ENCODE data around the gene ITPR2.

The ITPR2 gene

GRCh38 chr12:26489908-26490307 lies 343.1 kb downstream of the ITPR2 start:
- no peak for DNase-seq (ENCODE audit: extremely low spot score)
- ChIA-PET POLR2A (no interaction called here), CTCF (no interaction called here)
- TF ChIP-seq, protein P1, sequence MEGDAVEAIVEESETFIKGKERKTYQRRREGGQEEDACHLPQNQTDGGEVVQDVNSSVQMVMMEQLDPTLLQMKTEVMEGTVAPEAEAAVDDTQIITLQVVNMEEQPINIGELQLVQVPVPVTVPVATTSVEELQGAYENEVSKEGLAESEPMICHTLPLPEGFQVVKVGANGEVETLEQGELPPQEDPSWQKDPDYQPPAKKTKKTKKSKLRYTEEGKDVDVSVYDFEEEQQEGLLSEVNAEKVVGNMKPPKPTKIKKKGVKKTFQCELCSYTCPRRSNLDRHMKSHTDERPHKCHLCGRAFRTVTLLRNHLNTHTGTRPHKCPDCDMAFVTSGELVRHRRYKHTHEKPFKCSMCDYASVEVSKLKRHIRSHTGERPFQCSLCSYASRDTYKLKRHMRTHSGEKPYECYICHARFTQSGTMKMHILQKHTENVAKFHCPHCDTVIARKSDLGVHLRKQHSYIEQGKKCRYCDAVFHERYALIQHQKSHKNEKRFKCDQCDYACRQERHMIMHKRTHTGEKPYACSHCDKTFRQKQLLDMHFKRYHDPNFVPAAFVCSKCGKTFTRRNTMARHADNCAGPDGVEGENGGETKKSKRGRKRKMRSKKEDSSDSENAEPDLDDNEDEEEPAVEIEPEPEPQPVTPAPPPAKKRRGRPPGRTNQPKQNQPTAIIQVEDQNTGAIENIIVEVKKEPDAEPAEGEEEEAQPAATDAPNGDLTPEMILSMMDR (IDR thresholded peaks at IDR 0.05; ENCODE audit: control extremely low read depth, extremely low read depth, low read depth, missing control alignments) = no peak

GRCh38 chr12:26488351-26488750 lies 344.6 kb downstream of the ITPR2 start:
- ChIA-PET POLR2A (no interaction called here), CTCF (interaction anchor here (0.8 kb wide), 1 partner anchor 204 kb away, joined by 3 read pairs; no protein-coding TSS in a partner anchor)
- DNase-seq (ENCODE audit: extremely low spot score) = no peak
- TF ChIP-seq, protein P1 (IDR thresholded peaks at IDR 0.05; ENCODE audit: control extremely low read depth, extremely low read depth, low read depth, missing control alignments) = no peak

GRCh38 chr12:26473291-26473690 lies 359.7 kb downstream of the ITPR2 start:
- peak; percentile 77 for DNase-seq (ENCODE audit: extremely low spot score)
- TF ChIP-seq, protein P1 (IDR thresholded peaks at IDR 0.05; ENCODE audit: control extremely low read depth, extremely low read depth, low read depth, missing control alignments) = no peak
- CTCF ChIA-PET = interaction anchor here (1.0 kb wide), 1 partner anchor 39 kb away, joined by 3 read pairs; no protein-coding TSS in a partner anchor
- POLR2A ChIA-PET = no interaction called here

GRCh38 chr12:26471560-26471959 lies 361.4 kb downstream of the ITPR2 start:
- POLR2A ChIA-PET = no interaction called here
- CTCF ChIA-PET = no interaction called here
- DNase-seq (ENCODE audit: extremely low spot score) = peak; percentile 71
- TF ChIP-seq, protein P1 (IDR thresholded peaks at IDR 0.05; ENCODE audit: control extremely low read depth, extremely low read depth, low read depth, missing control alignments) = peak; percentile 24

- ChIA-PET CTCF (interaction anchor here (1.0 kb wide), 1 partner anchor 350 kb away, joined by 3 read pairs; no protein-coding TSS in a partner anchor), POLR2A (no interaction called here)
- TF ChIP-seq, protein P1 (IDR thresholded peaks at IDR 0.05; ENCODE audit: control extremely low read depth, extremely low read depth, low read depth, missing control alignments) = no peak
- DNase-seq (ENCODE audit: extremely low spot score) = no peak
These were observed 363.4 kb downstream of the ITPR2 start for GRCh38 chr12:26469421-26470180.

- TF ChIP-seq, protein P1 (IDR thresholded peaks at IDR 0.05; ENCODE audit: control extremely low read depth, extremely low read depth, low read depth, missing control alignments) = no peak
- ChIA-PET POLR2A (no interaction called here), CTCF (interaction anchor here (2.0 kb wide), 1 partner anchor 22 kb away, joined by 7 read pairs; no protein-coding TSS in a partner anchor)
- no peak for DNase-seq (ENCODE audit: extremely low spot score)
These were observed 365.6 kb downstream of the ITPR2 start for GRCh38 chr12:26467351-26467750.

All from GM10248 (cell line).